HL-60 (cell line): ENCODE results near the gene PPP1R10.

ENCODE experiments used
- CTCF ChIP-seq: IDR thresholded peaks from one replicate; pipeline ENCODE4 v1.5.1; 2011; ENCODE audit warnings: low read length, control low read depth, inconsistent platforms; ENCODE audit not compliant: insufficient read depth
- GABPA ChIP-seq: IDR thresholded peaks from 2 replicates; pipeline ENCODE4 v1.6.1; 2012; ENCODE audit warnings: low read depth

- TF ChIP-seq CTCF: no peak
- no peak for TF ChIP-seq GABPA
Observed at GRCh38 chr6:30560930-30561329, 56.1 kb downstream of the PPP1R10 start.
